Bronchial epithelial cell (primary cell): ENCODE results near the gene SCN7A. TPM values are rescaled to one million over a fixed set of nuclear protein-coding genes. Genes with fewer than 3 reads are reported as not detected.
A peak's percentile ranks its signal among the peaks of the same experiment; 100 is the strongest.

Experiments used
- DNase-seq: peaks from one replicate; pipeline ENCODE4 v3.0.0-alpha.2; 2010; ENCODE audit warnings: low read depth
- FAIRE-seq: peaks from 2 replicates; lab custom pipeline; 2011; peaks lifted over from hg19 to GRCh38; lab: Jason Lieb, UNC
- H3K27me3 ChIP-seq: 2 replicates; pipeline ENCODE4 v1.5.1; 2011; ENCODE audit warnings: low read length; ENCODE audit not compliant: control insufficient read depth, insufficient read depth
- H3K36me3 ChIP-seq: 2 replicates; pipeline ENCODE4 v1.5.1; 2011; ENCODE audit warnings: low read length; ENCODE audit not compliant: control insufficient read depth, insufficient read depth
- H3K4me3 ChIP-seq: 2 replicates; pipeline ENCODE4 v1.5.1; 2011; ENCODE audit warnings: mild to moderate bottlenecking, low read depth, low read length, control low read depth
- CTCF ChIP-seq: IDR thresholded peaks from 2 replicates; pipeline ENCODE4 v1.5.1; 2011; ENCODE audit warnings: mild to moderate bottlenecking, moderate library complexity, low read length, control low read depth, inconsistent platforms; ENCODE audit not compliant: insufficient read depth, severe bottlenecking
- total RNA-seq: library from RNA; depleted of rRNA; stranded (reverse); fragments of >200 nt; gene quantifications from 2 replicates; pipeline ENCODE4 v1.2.1, GENCODE V29; 2014

Gene SCN7A
- total RNA-seq, 1 donor from 2014 or later: not detected

GRCh38 chr2:166380615-166381014 is 113.4 kb downstream of the SCN7A start:
- no peak for FAIRE-seq

GRCh38 chr2:166376873-166377272 is 117.2 kb downstream of the SCN7A start:
- FAIRE-seq: no peak
- TF ChIP-seq CTCF: no peak
- Histone ChIP-seq H3K4me3 (no peak overlapping the region), H3K36me3 (no peaks in the 10 kb centered on the region), H3K27me3 (no peaks in the 10 kb centered on the region)
- no peak for DNase-seq

More at GRCh38 chr2:166380615-166381014, 113.4 kb downstream of the SCN7A start:
- Histone ChIP-seq H3K4me3 (no peak overlapping the region), H3K36me3 (no peaks in the 10 kb centered on the region), H3K27me3 (no peaks in the 10 kb centered on the region)
- DNase-seq: no peak
- TF ChIP-seq CTCF: no peak

- no peaks in the 10 kb centered on the region for H3K36me3 ChIP-seq
- no peak for DNase-seq
- no peak for TF ChIP-seq CTCF
- peak overlapping the region; percentile 46 for H3K4me3 ChIP-seq
- FAIRE-seq: no peak
- no peaks in the 10 kb centered on the region for H3K27me3 ChIP-seq
These were observed 117.6 kb downstream of the SCN7A start for GRCh38 chr2:166376488-166376828.

- DNase-seq (peak; percentile 53), FAIRE-seq (no peak)
- Histone ChIP-seq H3K27me3 (no peaks in the 10 kb centered on the region), H3K4me3 (peak within 1 kb of the TSS; percentile 46), H3K36me3 (no peaks in the 10 kb centered on the region)
- no peak for TF ChIP-seq CTCF
These were observed 118.1 kb downstream of the SCN7A start, which contains the start of gene SCN9A for GRCh38 chr2:166375736-166376487. Gene SCN9A (minus strand): TSS chr2:166375944. CDS start chr2:166311756, 64,188 bp downstream.

- H3K27me3 ChIP-seq: no peaks in the 10 kb centered on the region
These were observed 118.8 kb downstream of the SCN7A start for GRCh38 chr2:166375195-166375735.

More at GRCh38 chr2:166375195-166375735, 118.8 kb downstream of the SCN7A start:
- no peak for TF ChIP-seq CTCF
- Histone ChIP-seq H3K4me3 (peak overlapping the region; percentile 46), H3K36me3 (no peaks in the 10 kb centered on the region)
- peak; percentile 11 for DNase-seq
- FAIRE-seq: no peak
